Stimulated activated CD4-positive, alpha-beta T cell treated with anti-CD3 and anti-CD28 coated beads, Interleukin-2, amount 100 ng/mL, for 48 hours (primary cell): ENCODE measurements around the gene NASP.
A peak's percentile ranks its signal among the peaks of the same experiment; 100 is the strongest.
"Not testable (repeated sequence)": the region's sequence is repeated elsewhere in the genome, so short reads cannot be mapped to it uniquely, and the experiment has no call there.

Experiments
- DNase-seq, 2 donors: peaks; one replicate each; pipeline ENCODE4 v3.0.0-alpha.2; 2020

The NASP gene

DNA sequence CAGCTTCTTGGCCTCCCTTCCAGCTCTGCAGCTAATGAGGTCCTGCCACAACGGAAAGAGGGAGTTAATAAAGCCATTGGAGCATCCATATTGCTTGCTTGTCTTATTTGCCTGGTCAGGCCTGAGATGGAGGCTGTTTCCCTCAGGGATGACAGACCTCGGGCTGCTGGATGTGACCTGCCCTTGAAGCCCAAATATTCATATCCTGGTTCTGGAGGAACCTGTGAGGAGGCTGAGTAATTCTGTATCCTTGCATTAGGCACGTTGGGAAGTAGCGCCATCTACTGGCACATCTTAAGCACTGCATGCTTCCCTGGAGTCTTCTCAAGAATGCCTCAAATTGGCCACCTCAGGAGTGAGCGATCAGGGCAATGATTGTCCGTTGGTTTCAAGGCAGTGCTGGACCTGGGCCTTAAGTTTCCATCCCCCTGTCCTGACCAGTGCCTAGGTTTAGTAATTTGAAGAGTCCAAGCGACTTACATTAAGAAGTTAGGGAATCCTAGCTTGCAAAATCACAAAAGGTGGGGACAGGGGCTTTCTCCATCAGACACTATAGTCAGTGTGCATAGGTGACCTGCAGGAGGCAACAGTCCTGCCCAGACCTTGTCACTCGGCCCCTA, 13.8 kb upstream of the NASP start:
- DNase-seq: peak; percentile 62 to 65

DNA sequence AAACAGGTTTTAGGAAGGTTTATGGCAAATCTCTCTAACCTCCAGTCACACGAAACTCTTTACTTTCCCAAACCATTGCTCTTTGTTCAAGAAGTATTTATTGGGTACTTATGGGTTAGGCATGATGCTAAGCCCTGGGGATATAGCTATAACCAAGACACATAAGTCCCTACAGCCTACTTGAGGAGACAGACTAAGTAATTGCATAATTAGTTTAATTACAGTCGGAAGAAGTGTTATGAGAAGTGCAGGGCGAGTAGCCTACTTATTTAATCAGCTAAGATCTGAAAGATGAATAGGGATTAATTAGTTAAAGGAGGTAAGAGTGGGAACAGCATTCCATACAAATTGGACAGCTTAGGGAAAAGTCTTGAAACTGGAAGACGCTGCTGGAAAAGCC, 13.2 kb upstream of the NASP start:
- DNase-seq: no peak

DNA sequence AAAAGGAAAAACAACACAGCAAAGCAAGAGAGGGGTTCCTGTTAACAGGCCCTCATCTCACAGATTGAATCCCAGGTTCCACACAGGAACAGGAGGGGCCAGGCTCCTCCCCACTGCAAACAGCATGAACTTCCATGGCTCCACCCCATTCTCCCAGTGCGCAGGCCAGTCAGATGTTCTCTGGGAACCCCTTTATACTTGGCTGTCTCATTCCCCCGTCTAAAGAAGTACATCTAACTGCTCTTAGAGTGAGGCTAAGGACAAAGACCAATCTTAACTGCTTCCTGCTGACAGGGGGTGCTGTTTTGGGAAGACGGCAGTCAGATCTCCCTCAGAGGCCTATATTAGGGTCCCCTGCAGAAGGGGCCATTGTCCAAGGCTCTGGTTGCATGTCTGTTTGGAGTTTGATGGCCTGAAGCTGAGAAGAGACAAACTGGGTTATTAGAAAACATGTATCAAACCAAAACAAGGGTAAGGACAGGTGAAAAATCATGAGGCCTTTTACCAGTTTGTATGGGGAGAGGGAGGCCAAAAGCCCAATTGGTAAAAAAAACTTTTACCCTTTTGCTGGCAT, 10.5 kb upstream of the NASP start:
- no peak for DNase-seq

DNA sequence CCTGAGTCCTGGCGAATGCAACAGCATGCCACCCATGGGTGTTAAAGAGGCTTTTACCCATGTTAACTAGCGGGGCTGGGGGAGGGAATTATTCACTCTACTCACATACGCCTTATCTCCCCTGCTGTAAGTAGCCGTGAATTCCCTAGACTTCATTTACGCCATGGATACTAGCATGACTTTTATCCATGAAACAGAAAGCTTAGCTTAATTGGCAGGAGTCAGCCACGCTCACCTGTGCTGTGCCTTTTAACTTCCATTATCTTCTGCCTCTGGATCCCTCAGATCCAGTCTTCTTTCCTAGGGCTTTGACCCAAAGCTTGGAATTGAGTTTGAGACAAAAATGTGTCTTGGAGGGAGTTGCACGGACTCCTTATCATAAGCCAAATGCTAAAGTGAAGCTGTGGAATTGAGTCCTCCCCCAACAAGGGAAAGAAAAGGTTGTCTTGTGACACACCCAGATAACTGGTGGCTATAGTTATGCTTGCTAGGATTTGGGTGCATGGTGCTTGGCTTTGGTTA, 9.7 kb upstream of the NASP start:
- no peak for DNase-seq

DNA sequence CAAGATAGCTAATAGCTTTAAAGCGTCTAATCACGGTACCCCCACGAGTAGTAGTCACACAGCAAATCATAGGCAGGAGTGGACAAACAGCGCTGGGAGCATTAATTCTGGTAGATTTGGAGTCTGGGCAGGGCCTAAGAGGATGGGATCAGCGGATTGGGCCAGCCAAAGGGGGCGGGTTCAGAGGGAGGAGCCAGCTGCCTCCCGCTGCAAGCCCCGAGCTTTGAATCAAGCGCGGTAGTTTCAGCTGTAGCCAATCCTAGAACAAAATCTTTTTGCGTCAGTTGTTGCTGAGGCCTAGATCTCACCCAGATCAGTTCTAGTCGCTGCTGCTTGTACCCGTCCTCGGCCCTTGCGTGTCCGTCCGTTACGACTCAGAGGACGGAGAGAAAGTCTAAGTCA, 576 bp upstream of the NASP start:
- DNase-seq: peak; percentile 87

DNA sequence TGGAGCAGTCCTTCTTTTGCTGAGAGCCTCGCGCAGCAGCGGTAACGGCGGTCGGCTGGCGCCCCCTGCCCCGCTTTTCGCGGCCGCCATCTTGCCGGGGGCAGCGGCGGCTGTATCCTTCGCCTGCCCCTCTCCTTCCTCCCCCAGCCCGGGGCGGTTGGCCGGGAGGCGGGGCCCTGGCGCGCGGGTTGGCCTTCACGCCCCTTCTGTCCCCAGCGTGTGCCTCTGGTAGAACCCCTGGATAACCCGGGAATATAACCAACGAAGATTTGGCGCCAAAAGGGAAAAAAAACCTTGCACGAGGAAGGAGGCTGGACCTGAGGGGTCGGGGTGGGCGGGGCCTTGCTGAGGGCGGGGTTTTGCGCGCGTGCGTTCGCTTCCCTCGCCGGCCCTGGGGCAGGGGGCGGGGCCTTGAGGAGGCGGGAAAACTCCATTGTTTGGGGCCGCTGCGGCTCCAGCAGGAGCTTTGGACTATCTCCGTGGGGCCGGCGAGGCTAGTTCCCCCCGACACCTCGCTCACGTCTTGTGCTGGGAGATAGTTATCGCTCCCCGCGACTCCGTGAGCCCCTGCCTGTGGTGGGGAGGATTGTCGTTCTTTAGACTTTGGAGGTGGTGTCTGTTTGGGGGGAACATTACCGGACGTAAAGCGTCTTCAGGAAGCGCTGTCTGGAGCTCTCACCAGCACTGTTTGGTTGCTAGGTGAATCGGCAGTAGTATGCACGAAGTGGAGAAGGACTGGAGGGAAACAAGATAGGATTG, 689 bp downstream of the NASP start:
- peak; percentile 83 to 86 for DNase-seq

DNA sequence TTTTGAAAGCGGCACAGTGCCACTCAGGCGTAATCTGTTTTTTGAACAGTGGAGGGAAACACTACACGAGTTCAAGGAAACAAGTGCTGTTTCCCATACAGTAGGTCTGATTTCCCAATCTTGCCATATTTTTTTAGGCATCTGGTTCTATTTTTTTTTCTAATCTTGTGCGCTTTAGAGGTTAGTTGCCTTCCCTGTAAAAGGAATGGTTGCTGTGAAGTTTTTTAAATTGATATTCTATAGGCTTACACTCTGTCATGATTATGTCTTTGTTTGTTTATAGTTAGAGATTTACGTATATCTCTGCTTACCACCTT, 1.2 kb downstream of the NASP start:
- no peak for DNase-seq

DNA sequence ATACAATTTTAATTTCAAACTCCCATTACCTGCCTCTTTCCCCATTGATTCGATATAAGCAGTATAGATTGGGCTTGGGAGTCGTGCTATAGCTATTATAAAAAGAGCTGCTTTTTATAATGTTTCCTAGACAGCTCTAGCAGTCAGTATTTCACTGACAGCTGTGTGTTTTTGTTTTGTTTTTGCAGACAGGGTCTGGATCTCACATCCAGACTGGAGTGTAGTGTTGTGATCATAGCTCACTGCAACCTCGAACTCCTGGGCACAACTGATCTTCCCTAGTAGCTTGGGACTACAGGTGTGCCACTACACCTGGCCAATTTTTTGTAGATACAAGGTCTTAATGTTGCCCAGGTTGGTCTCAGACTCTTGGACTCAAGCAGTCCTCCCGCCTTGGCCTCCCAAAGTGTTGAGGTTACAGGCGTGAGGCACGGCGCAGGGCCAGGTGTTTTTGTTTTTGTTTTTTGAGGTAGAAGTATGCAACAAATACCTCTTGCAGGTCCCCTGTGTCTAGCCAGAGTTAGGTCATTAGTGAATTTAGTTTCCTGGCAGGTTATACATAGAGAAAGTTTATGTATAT, 1.7 kb downstream of the NASP start:
- no peak for DNase-seq

DNA sequence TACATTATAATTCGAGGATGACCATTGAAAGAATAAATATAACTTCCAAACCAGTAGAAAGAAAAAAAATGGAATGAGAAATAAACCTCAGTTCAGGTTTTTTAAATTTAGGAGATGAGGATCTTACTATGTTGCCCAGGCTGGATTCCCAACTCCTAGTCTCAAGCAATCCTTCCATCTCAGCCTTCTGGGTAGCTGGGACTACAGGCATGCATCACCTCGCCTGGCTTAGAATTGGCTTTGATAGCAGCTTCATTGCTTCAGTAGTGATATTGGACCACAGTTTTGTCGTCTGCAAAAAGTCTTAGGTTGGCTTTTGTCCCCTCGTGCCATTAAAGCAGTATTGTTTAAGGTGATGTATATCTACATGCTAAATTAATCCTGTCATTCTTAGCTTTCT, 2.9 kb downstream of the NASP start:
- no peak for DNase-seq

DNA sequence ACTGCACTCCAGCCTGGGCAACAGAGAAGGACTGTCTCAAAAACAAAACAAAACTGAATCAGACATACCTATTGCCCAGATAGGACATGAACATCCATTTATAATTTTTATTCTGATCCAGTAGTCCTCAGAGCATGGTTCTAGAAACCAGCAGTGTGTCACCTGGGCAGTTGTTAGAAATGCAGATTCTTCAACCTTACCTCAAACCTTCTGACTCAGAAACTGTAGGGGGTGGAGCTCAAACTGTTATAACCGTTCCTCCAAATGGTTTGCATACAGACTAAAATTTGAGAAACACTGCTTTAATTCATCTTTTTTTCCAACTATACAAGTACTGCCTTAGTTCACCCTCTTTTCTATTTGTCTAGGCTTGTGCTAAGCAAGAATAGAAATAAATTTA, 6.0 kb downstream of the NASP start:
- DNase-seq: no peak

DNA sequence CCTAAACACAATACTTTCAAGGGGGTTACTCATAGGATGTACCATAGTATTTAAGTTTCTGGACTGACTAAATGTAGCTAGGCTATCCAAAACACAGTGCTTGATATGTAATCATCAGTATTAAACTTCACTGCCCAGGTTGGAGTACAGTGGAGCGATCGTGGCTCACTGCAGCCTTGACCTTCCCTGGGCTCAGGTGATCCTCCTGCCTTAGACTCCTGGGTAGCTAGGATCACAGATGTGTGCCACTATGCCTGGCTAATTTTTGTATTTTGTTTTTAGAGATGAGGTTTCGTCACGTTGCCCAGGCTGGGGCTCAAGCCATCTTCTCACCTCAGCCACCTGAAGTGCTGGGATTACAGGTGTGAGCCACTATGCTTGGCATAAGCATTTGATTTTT, 10.6 kb downstream of the NASP start:
- no peak for DNase-seq

DNA sequence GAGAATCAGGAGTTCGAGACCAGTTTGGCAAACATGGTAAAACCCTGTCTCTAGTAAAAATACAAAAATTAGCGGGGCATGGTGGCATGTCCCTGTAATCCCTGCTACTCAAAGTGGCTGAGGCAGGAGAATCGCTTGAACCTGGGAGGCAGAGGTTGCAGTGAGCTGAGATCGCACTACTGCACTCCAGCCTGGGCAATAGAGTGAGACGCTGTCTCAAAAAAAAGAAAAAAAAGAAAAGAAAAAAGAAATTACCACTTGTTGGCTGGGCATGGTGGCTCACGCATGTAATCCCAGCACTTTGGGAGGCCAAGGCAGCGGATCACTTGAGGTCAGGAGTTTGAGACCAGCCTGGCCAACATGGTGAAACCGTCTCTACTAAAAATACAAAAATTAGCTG, 12.9 kb downstream of the NASP start:
- DNase-seq: not testable (repeated sequence)

DNA sequence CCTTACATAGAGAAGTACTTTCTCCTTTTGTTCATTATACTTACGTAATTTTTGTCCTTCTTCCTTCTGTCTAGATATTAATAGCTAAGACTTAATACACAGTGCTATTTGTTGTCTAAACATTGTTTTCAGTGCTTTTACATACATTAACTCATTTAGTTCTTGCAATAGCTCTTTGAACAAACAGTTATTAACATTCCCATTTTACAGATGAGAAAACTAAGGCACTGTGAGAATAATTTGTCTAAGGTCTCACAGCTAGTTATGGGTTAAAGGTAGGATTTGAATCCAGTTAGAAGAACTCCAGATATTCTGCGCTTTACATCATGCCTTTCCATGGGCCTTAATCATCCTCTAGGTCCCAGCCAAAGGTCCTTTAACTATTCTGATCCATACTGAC, 20.4 kb downstream of the NASP start:
- no peak for DNase-seq

DNA sequence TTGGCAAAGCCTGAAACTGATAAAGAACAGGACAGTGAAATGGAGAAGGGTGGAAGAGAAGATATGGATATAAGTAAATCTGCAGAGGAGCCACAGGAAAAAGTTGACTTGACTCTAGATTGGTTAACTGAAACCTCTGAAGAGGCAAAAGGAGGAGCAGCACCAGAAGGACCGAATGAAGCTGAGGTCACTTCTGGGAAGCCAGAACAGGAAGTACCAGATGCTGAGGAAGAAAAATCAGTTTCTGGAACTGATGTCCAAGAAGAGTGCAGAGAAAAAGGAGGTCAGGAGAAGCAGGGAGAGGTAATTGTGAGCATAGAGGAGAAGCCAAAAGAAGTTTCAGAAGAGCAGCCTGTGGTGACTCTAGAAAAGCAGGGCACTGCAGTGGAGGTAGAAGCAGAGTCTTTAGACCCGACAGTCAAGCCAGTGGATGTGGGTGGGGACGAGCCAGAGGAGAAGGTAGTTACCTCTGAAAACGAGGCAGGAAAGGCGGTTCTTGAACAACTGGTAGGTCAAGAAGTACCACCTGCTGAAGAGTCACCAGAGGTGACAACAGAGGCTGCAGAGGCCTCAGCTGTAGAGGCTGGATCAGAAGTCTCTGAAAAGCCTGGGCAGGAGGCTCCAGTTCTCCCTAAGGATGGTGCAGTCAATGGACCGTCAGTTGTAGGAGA, 23.7 kb downstream of the NASP start:
- DNase-seq: no peak

DNA sequence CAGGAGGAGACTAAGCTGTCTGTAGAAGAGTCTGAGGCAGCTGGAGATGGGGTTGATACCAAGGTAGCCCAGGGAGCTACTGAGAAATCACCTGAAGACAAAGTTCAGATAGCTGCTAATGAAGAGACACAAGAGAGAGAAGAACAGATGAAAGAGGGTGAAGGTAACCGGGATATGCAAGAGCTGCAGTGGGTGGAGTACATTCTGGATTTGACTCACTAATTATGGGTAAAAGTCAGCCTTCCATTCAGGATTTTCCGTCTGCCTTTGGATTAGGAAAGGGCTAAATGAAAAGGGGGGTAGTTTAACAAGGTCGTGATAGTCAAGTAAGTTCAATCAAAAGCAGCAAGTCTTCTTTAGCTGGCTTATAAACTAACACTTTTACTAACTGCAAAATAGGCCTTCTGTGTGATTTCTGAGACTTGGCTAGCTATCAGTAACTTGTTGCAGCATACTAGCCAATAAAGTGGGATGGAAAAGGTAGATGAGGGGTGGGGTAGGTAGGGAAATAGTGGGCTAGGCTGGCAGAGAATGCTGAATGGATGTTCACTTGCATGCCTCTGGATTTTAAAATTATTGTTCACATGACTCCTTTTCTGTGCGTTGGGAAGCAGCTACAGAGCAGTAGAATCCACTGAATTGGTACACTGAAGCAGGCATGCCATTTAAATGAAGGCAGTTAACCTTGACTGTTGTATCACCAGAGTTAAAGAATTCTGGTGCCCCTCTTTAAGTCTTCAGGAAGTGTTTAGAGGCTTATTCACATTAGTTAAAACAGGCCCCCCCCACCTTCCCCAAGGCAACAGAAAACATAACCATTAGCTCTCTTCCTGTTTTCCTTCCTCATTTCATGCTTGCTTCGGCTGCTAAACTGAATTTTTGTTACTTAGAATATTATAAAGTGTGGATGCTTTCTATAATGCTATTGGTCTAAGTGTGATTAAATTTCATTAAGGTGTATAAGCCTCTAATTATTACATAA, 24.6 kb downstream of the NASP start:
- DNase-seq: no peak

DNA sequence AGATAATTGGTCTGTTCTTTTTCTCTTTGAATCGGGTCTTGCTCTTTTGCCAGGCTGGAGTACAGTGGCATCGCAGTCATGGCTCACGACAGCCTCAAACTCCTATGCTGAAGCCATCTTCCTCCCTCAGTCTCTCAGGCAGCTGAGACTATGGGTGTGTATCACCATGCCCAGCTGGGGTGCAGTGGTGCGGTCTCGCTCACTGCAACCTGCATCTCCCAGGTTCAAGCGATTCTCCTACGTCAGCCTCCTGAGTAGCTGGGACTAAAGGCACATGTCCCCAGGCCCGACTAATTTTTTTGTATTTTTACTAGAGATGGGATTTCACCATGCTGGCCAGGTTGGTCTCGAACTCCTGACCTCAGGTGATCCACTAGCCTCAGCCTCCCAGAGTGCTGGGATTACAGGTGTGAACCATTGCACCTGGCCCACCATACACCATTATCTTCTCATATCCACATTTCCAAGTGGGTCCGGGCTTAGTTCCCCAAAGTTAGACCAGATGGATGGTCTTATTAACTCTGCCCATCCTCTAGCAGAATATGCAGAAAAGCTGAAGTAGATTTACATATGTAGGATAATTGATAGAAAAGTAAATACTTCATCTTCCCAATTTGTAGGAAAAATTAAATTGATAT, 26.9 kb downstream of the NASP start:
- DNase-seq: no peak

DNA sequence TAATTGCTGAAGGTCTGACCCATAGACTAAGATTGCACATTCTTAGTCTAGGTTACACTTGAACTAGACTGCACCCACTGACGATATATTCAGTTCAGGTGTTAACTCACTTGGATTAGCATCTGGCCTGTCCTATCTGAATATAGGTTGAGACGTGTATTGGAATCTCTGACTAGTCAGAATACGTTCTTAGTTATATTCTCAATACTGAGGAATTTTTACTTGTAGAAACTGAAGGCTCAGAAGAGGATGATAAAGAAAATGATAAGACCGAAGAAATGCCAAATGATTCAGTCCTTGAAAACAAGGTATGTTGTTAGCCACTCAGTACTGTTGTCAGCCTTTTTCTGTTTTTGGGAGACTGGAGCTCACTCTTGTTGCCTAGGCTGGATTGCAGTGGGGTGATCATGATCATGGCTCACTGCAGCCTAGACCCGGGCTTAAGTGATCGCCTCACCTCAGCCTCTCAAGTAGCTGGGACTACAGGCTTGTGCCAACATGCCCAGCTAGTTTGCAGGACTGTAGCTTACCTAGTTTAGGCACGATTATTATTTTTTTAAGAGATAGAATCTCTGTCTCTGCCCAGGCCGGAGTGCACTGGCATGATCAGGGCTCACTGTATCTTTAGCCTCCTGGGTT, 29.2 kb downstream of the NASP start:
- DNase-seq: no peak

DNA sequence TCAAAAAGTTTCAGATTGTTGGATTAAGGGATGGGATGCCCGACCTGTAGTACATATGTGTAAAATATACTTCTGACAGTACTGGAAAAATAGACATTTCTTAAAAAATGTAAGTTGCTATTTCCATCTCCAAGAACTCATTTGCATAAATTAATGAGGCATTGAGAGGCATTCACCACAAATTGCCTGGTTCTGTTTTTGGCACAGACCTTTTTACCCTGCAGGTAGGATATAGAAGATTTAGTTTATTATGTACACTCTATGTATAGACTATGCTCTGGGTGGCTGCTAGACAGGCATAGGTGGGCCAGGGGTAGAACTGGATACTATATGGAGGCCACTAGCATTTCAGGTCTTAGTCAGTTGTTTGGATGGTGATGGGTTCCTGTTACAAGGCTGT, 32.0 kb downstream of the NASP start:
- DNase-seq: no peak

DNA sequence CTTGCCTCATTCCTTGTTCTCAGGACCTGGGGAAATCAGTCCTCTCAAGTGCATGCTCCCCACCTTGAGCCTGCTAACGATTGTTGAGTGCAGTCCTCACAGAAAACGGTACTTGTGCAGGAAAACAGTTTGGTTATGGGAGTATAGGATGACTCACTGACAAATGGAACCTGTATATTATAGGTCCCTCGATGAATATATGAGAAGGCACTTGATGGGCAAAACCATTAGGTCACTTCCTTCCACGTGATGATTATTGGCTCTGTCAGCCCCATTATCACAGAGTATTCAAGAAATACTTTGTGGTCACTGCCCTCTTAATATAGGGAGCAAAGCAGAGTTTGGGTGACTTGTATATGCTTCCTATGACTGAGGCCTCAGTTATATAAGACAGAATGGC, 33.8 kb downstream of the NASP start:
- no peak for DNase-seq

DNA sequence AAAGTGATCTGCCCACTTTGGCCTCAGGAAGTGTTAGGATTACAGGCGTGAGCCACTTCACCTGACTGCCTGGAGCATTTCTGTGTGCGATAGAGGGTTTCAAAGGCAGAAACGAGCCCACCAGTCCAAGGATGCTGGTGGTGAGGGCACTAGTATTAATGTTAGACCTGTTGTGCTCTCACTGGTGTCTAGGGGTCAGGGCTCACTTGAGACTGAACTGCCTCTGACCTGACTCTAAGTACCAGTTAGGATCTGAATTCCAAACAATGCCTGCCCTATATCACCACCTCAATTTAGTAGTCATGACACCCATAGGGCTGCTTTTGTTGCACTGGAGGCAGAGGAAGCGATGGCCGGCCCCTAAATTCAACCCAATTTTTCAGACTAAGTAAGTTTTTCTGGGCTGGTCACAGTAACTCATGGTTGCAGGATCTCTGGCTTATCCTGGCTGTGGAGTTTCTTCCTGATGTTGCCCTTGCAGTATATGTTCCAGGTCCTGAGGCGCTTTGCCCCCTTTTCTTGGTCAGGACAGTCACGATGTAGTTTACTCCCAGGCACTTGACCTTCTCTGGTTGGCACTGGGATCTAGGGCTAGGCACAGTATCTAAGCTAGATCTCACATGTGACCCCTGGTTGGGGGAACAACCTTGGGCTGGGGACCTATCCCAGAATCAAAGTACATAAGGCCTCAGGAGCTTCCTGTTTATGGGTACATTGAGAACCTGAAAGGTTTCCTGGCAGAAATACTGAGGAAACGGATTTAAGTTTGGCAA, 35.5 kb downstream of the NASP start:
- no peak for DNase-seq
